Activated CD4-positive, alpha-beta memory T cell treated with anti-CD3 and anti-CD28 coated beads for 36 hours (primary cell): ENCODE data around the gene INSL3. TPM values are rescaled to one million over a fixed set of nuclear protein-coding genes. Genes with fewer than 3 reads are reported as not detected.

ENCODE experiments used
- CTCF ChIA-PET: fragments of 350-600 bp; sonication (Branson Sonifier 250); formaldehyde crosslinking; loops from one replicate; lab custom pipeline; 2021; ENCODE audit warnings: antibody characterized with exemption, inconsistent platforms; lab: Charles Lee
- POLR2A ChIA-PET: fragments of 350-600 bp; sonication (Branson Sonifier 250); formaldehyde crosslinking; loops from one replicate; lab custom pipeline; 2021; ENCODE audit warnings: antibody characterized with exemption; lab: Charles Lee
- DNase-seq: peaks from one replicate; pipeline ENCODE4 v3.0.0-alpha.2; 2020
- H3K27ac Mint-ChIP-seq: one replicate; pipeline ENCODE4 v1.8.0; 2021; ENCODE audit warnings: mixed read lengths
- H3K27me3 Mint-ChIP-seq: one replicate; pipeline ENCODE4 v1.8.0; 2021; ENCODE audit warnings: mixed read lengths
- H3K36me3 Mint-ChIP-seq: one replicate; pipeline ENCODE4 v1.8.0; 2021; ENCODE audit warnings: mixed read lengths
- H3K4me1 Mint-ChIP-seq: one replicate; pipeline ENCODE4 v1.8.0; 2021; ENCODE audit warnings: low read depth, mixed read lengths
- H3K4me3 Mint-ChIP-seq: one replicate; pipeline ENCODE4 v1.8.0; 2021; ENCODE audit warnings: mild to moderate bottlenecking, mixed read lengths
- H3K9me3 Mint-ChIP-seq: one replicate; pipeline ENCODE4 v1.8.0; 2021; ENCODE audit warnings: mixed read lengths
- intact Hi-C: fragments of 100-400 bp; cut with micrococcal nuclease; formaldehyde crosslinking; loops from one replicate; pipeline ENCODE4 v1.15.1; 2023
- total RNA-seq, 2 experiments: library from RNA; stranded (reverse); gene quantifications; one replicate each; pipeline ENCODE4 v1.2.3, GENCODE V29; 2021

The INSL3 gene
- total RNA-seq, 2 experiments from 2014 or later: 6.8 to 8.3 TPM

GRCh38 chr19:17775245-17775927 lies 45.9 kb downstream of the INSL3 start:
- no peak overlapping the region for H3K27ac Mint-ChIP-seq
- intact Hi-C loops: no loop called here
- ChIA-PET POLR2A (interaction anchor here (2.1 kb wide), 1 partner anchor 24 kb away, joined by 6 read pairs; the partner anchor contains the start of gene FCHO1), CTCF (interaction anchor here (0.7 to 3.0 kb wide), 8 partner anchors 8 to 80 kb away, joined by 3 to 31 read pairs (median 6); partner anchors contain the start of gene B3GNT3)
- peaks cover 8% of the 10 kb centered on the region for H3K4me1 Mint-ChIP-seq
- peak; percentile 52 for DNase-seq
- H3K9me3 Mint-ChIP-seq: no peaks in the 10 kb centered on the region
- no peaks in the 10 kb centered on the region for H3K27me3 Mint-ChIP-seq
- no peak overlapping the region for H3K4me3 Mint-ChIP-seq
- H3K36me3 Mint-ChIP-seq: peaks cover 44% of the 10 kb centered on the region

- peaks cover 42% of the 10 kb centered on the region for H3K36me3 Mint-ChIP-seq
- CTCF ChIA-PET: interaction anchor here (1.4 kb wide), 1 partner anchor 11 kb away, joined by 4 read pairs; no protein-coding TSS in a partner anchor
Observed at GRCh38 chr19:17772172-17772571, 49.1 kb downstream of the INSL3 start.

GRCh38 chr19:17770613-17771012 lies 50.7 kb downstream of the INSL3 start:
- DNase-seq: no peak
- Mint-ChIP-seq H3K36me3 (peaks cover 45% of the 10 kb centered on the region), H3K4me3 (no peak overlapping the region), H3K4me1 (peaks cover 2% of the 10 kb centered on the region), H3K9me3 (no peaks in the 10 kb centered on the region), H3K27me3 (no peaks in the 10 kb centered on the region), H3K27ac (no peak overlapping the region)
- CTCF ChIA-PET: interaction anchor here (1.4 kb wide), 1 partner anchor 13 kb away, joined by 4 read pairs; no protein-coding TSS in a partner anchor
- intact Hi-C loops: no loop called here
- POLR2A ChIA-PET: no interaction called here

More at GRCh38 chr19:17772172-17772571, 49.1 kb downstream of the INSL3 start:
- POLR2A ChIA-PET: interaction anchor here (0.6 kb wide), 1 partner anchor 275 kb away, joined by 3 read pairs; no protein-coding TSS in a partner anchor
- H3K4me1 Mint-ChIP-seq: peaks cover 8% of the 10 kb centered on the region
- no peak overlapping the region for H3K27ac Mint-ChIP-seq
- no peak for DNase-seq
- H3K9me3 Mint-ChIP-seq: no peaks in the 10 kb centered on the region
- no peak overlapping the region for H3K4me3 Mint-ChIP-seq
- intact Hi-C loops: no loop called here
- H3K27me3 Mint-ChIP-seq: no peaks in the 10 kb centered on the region

- intact Hi-C loops: no loop called here
- Mint-ChIP-seq H3K36me3 (peaks cover 49% of the 10 kb centered on the region), H3K27ac (no peak overlapping the region), H3K4me3 (no peak overlapping the region), H3K27me3 (no peaks in the 10 kb centered on the region), H3K4me1 (peaks cover 2% of the 10 kb centered on the region), H3K9me3 (no peaks in the 10 kb centered on the region)
- POLR2A ChIA-PET: no interaction called here
- CTCF ChIA-PET: no interaction called here
- DNase-seq: no peak
Observed at GRCh38 chr19:17767559-17767958, 53.8 kb downstream of the INSL3 start.

GRCh38 chr19:17766543-17767131 lies 54.7 kb downstream of the INSL3 start:
- Mint-ChIP-seq H3K4me1 (peaks cover 2% of the 10 kb centered on the region), H3K36me3 (peaks cover 45% of the 10 kb centered on the region), H3K4me3 (no peak overlapping the region), H3K9me3 (no peaks in the 10 kb centered on the region), H3K27me3 (no peaks in the 10 kb centered on the region), H3K27ac (no peak overlapping the region)
- intact Hi-C loops: no loop called here
- CTCF ChIA-PET: interaction anchor here (0.6 to 1.7 kb wide), 6 partner anchors 8 to 245 kb away, joined by 3 to 5 read pairs (median 3); partner anchors contain the start of gene RPL18A
- DNase-seq: no peak
- POLR2A ChIA-PET: interaction anchor here (0.6 to 1.1 kb wide), 2 partner anchors 12 to 210 kb away, joined by 3 read pairs; no protein-coding TSS in a partner anchor

Other genes with a start within 250 kb of the INSL3 start
- under 1 TPM; 0.02 TPM for gene UNC13A, start 133.2 kb downstream of the INSL3 start, total RNA-seq
- 10 to 100 TPM; 63.0 to 71.2 TPM for gene MAP1S, start 102.0 kb downstream of the INSL3 start, total RNA-seq
- gene FCHO1, start 70.0 kb downstream of the INSL3 start, total RNA-seq: 10 to 100 TPM; 54.3 to 54.5 TPM
- gene B3GNT3, start 26.4 kb downstream of the INSL3 start, total RNA-seq: under 1 TPM; 0.26 to 0.34 TPM
- 100 to 1,000 TPM; 200 to 217 TPM for gene JAK3, start 26.5 kb upstream of the INSL3 start, total RNA-seq
- 1,000 to 10,000 TPM; 3,104 to 3,138 TPM for gene RPL18A, start 38.4 kb upstream of the INSL3 start, total RNA-seq
- 1 to 10 TPM in 1 of 2 experiments, under 1 TPM in 1; 0.87 to 1.0 TPM for gene SLC5A5, start 50.4 kb upstream of the INSL3 start, total RNA-seq
- gene CCDC124, start 111.5 kb upstream of the INSL3 start, total RNA-seq: 100 to 1,000 TPM; 101 to 105 TPM
- gene KCNN1, start 145.6 kb upstream of the INSL3 start, total RNA-seq: under 1 TPM in 1 of 2 experiments, not detected in 1; 0.24 TPM
- gene ARRDC2, start 186.7 kb upstream of the INSL3 start, total RNA-seq: 10 to 100 TPM; 28.2 to 28.6 TPM